ENCODE data around the gene PWP2.
"Not testable (repeated sequence)": the region's sequence is repeated elsewhere in the genome, so short reads cannot be mapped to it uniquely, and the experiment has no call there.

Gene PWP2

GRCh38 chr21:44139787-44140551 lies 32.8 kb downstream of the PWP2 start:
- DNase-seq = not testable (repeated sequence)

- DNase-seq = not testable (repeated sequence)
These were observed 33.3 kb downstream of the PWP2 start for GRCh38 chr21:44140552-44140932.

DNA sequence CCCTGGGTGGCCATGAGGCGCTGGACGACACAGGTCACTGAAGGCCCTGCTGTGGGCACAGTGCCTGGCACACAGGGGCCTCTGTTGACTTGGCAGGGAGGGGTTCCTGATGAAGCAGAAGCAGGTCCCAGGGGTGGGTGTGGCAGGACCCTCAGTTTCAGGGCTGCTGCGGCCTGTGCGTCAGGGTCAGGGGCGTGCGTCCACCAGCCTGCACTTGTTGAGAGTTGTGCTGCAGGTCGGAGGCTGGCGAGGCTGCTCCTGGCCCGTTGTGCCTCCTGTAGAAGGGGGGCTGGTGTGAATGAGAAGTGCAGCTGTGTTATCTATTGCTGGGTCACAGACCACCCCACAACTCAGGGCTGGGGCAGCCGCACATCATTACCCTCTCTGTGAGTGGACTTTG lies 35.3 kb downstream of the PWP2 start:
- not testable (repeated sequence) for DNase-seq

- not testable (repeated sequence) for DNase-seq
These were observed 36.2 kb downstream of the PWP2 start for GRCh38 chr21:44143380-44143779.

DNA sequence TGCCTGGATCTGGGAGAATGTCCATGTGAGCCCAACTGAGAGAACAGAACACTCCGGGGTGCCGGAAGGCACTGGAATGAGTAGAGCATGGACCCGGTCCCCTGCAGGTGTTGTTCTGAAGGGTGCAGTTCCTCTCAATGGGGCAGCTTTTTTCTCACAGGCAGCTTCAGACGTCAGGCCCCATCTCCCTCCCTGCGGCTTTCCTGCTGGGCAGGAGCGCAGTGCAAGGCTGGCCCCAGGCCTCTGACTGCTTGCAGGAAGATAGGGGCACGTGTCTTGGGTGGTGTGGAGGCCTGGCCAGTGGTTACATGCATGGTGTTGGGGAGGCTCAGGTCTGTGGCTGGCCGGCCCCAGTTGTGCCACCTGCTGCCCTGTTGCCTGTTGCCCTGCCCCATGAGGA lies 36.8 kb downstream of the PWP2 start:
- not testable (repeated sequence) for DNase-seq

DNA sequence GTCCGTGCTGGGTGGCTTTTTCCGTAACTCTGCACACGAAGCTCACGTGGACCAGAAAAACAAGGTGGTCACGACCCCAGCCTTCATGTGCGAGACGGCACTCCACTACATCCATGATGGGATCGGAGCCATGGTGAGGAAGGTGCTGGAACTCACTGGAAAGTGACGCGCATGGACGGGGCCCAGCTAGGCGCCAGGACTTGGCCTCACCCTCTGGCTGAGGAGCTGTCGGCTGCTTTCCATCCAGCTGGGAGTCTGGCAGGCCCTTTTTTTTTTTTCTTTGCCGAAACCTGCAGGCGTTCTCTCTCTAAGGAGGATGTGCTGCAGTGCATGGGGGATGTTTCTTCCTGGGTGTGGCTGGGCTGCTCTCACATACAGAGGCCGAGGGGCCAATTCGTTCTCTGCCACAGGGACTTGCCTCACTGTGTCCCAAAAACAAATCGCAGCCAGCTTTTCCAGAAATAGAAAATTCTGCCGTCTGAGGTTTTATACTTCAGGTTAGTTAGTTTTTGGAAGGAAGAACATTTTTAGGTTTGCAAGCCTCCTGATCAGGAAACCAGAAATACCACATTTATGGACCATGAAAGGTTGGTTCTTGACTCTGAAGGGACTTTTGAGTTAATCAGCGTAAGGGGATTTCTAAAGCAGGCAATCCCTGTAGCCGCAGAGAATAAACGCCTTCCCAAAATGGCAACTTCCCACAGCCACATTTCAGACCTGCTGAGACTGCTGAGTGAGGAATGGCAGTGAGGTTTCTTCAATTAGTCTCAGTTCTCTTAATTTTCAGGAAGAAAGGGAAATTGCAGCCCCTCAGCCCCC lies 37.8 kb downstream of the PWP2 start:
- DNase-seq = not testable (repeated sequence)

DNA sequence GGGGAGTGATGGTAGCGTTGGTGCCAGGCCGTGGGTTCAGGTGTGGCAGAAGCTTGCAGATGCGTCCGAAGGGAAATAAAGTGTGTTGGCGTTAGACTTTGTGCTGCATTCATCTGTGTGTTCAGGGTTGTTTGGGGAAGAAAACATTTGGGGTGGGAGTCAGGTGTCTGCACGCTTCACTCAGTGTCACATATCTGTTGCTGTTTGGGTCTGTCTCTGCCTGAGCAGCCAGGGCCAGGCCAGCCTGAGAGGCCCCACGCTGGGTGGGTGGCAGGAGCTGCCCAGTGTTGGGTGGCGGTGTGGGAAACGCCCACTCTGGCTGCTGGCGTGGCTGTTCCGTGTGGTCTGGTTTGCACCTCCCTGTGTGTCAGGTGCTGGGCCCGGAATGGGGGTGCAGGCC lies 38.4 kb downstream of the PWP2 start:
- not testable (repeated sequence) for DNase-seq

DNA sequence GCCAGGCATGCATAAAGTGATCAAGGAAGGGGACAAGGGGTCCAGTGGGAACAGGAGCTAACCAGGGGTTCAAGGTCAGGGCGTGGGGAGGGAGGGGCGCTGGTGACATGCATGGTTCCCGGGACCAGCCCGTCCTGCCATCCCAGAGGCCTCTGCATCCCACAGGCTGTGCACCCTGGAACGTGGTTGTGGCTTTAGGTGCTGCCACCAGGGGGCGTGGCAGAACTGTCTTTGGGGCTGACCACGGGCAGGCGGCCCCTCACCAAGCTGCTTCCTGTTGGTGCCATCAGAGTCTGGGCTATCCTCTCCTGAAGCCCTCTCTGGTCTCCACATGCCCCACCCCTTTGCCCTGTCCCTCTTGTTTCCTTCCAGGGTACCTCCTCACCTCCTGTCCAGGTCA lies 39.9 kb downstream of the PWP2 start:
- not testable (repeated sequence) for DNase-seq

GRCh38 chr21:44150255-44150654 lies 43.1 kb downstream of the PWP2 start:
- not testable (repeated sequence) for DNase-seq

DNA sequence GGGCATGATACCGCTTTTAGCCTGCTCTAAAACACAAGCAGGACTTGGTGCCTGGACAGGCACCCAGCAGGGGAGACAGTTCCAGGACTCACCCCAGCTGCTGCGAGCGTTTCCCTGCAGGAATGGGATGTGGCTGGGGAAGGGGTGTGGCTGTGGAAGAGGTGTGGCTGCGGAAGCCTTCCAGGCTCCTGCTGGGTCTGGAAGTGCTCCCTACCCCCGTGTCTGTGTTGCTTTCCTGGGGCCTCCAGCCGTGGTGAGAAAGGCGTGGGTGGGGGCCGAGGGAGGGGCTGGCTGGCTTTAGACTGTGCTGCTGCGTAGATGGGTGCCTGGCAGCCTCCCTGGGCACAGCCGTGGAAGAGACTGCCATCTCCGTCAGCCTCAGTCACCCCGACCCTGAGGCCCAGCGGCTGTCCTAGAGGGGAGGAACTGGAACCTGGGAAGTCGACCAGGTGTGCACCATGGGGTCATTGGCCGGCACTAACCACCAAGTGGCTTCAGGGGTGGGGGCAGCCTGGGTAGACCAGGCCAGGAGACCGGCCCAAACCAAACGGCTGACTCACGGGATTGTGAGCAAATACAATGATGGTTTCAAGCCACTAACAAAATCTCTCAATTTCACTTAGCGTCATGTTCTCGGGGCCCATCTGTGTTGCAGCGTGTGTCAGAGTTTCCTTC lies 46.2 kb downstream of the PWP2 start:
- DNase-seq = not testable (repeated sequence)

GRCh38 chr21:44153889-44154228 lies 46.7 kb downstream of the PWP2 start:
- not testable (repeated sequence) for DNase-seq

DNA sequence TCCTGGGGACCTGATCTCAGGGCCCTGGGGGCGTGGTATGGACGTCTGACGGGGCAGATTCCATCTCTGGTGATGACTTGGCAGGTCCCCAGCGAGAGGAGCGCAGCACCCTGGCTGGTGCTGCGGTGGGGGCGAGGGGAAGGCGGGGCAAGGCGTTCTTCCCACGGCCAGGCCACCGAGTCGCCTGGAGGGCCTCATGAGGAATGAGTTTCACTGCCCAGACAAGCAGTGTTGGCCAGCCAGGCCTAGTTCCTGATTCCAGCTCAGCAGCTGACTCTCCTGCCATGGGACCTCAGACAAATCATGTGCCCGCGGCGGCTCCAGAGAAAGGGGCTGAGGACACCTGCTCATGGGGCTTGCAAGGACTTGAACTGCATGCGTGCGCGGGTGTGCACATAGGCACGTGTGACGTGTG lies 47.6 kb downstream of the PWP2 start:
- not testable (repeated sequence) for DNase-seq

DNA sequence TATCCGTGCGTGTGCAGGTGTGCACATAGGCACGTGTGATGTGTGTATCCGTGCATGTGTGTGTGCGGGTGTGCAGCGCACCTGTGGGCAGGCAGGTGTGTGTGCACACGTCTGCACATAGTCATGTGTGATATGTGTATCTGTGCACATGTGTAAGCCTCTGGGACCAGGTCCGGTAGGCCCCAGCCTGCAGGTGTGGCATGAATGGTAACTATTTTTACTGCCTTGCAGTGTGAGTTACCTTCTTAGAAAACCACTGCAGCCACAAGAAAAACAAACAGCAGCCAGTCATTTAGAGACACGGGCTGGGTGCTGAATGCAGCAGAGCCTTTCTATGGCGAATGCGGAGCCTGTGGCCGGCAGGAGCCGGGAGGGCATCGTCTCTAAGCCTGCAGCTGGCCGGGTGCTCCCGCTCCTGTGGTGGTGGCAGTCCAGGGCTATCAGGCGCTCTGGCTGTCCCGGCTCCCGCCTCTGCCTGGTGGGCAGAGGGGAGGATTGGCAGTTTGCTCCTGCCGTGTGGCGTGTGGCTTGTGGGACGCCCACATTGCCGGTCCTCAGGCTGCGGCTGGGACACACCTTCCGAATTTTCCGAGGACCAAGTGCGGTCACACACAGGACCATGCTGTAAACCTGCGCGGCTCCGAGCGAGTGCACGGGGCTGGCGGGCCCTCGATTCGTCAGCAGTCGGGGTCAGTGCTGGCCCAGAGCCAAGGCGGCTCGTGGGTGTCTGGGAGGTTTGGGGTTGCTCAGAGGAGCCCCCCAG lies 48.2 kb downstream of the PWP2 start:
- not testable (repeated sequence) for DNase-seq

- not testable (repeated sequence) for DNase-seq
These were observed 48.8 kb downstream of the PWP2 start for GRCh38 chr21:44155994-44156380.

DNA sequence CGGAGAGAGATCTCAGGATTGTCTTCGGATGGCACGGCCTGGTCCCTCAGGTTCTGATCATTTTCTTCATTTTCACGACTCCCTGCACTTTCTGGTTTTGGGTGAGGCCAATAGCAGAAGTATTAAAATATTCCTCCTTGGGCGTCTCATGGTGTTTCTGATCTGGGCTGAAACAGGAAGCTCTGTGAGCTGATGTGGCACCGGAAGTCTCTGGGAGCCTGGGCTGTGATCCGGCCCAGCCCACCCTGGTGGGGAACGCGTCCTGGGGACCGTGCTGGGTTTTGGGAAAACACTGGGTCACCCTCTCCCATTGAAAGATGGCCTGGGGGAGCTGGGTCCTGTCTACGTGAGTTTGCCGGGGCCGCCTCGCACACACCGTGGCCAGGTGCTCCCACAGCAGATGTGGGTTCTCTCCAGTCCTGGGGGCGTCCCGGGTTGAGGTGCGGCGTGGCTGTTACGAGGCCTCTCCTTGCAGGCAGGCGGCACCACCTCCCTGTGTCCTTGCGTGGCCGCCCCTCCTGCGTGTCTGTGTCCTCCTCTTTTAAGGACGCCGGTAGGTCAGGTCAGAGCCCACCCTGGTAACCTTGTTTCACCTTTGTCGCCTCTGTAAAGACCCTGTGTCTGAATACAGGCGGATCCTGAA lies 50.4 kb downstream of the PWP2 start:
- not testable (repeated sequence) for DNase-seq

DNA sequence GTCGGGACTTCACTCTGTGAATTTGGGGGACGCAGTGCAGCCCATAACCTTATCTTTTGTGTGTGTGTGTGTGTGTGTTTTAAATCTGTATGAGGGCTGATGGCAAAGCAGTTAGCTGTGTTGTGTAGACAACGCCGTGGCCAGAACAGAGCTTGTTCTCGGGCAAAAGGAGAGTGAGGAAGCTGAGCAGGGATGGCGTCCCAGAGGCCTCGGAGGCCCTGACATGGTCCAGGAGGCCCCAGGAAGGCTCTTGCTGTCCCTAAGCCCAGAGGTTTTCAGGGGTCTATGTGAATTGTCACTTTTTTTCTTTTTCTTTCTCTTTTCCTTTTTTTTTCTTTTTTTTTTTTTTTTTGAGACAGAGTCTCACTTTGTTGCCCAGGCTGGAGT lies 50.9 kb downstream of the PWP2 start:
- not testable (repeated sequence) for DNase-seq

GRCh38 chr21:44159349-44160297 lies 52.4 kb downstream of the PWP2 start:
- not testable (repeated sequence) for DNase-seq

- not testable (repeated sequence) for DNase-seq
These were observed 53.1 kb downstream of the PWP2 start for GRCh38 chr21:44160298-44160672.

GRCh38 chr21:44160821-44161220 lies 53.6 kb downstream of the PWP2 start:
- not testable (repeated sequence) for DNase-seq

DNA sequence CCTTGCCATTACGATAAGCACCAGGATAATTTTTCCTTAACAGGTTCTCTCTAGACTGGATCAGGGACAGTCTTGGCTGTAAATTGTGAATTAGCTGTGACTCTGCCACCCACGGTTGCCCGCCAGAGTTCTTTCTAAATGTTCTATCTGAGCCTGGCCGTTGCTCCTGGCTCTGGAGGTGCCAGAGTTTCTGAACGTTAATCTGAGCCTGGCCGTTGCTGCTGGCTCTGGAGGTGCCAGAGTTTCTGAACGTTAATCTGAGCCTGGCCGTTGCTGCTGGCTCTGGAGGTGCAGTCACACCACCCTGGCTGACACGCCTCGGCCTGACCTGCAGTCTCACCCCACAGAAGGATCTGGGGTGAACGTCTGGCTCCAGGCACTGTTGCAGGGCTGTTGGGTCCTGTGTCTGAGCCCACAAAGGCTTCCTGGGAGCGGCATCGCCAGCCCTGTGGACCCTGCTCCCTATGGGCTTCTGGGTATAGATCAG lies 56.0 kb downstream of the PWP2 start:
- not testable (repeated sequence) for DNase-seq

- DNase-seq = not testable (repeated sequence)
These were observed 58.7 kb downstream of the PWP2 start for GRCh38 chr21:44165933-44166332.
